Uterus (tissue), 2 donors: ENCODE results near the gene PRKG2.

Experiments
- POLR2A ChIP-seq, 2 donors: fragments of 450-650 bp; IDR thresholded peaks; one replicate each; pipeline ENCODE4 v1.6.1; 2016; ENCODE audit warnings: antibody characterized with exemption in 2 of 2, mild to moderate bottlenecking in 1 of 2, moderate library complexity in 1 of 2
- TF ChIP-seq, protein P1 (sequence below), 4 experiments: fragments of 200-600 bp in 2 of 4; fragments of 450-650 bp in 2 of 4; sonication (generic) in 2 of 4; IDR thresholded peaks; one replicate each; pipeline ENCODE4 v1.5.1; 2016 to 2019; ENCODE audit warnings: antibody characterized with exemption in 4 of 4, mild to moderate bottlenecking in 2 of 4, moderate library complexity in 1 of 4

DNA sequence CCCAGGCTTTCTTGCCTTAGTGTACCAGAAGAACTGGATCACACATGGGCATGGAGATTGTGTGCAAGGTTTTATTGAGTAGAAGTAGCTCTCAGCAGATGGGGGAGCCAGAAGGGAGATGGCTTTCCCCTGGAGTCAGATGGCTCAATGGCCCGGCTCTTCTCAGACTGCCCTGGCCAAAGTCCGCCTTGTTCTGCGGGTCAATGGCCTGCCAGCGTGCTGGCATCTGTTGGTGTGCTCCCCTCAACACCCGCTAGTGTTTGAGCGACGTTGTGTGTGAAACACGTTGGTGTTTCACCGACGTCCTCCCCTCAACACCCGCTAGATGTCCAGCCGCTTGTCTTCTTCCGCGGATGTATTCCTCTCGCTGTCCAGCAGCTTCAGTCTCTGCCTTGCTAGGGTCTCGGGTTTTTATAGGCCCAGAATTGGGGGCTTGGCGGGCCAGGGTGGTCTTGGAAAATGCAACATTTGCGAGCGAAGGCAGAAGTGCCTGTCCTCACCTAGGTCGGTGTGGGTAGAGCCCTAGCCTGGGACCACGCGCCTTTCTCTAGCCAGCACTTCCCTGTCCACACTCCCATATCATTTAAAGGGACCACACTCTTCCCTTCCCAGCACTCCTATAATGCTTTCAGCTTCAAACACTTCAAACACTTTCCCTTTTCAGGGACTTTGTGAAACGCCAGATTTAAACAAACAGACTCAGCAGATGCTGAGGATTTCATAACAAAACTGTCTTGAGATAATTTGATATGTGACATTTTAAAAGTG, 21.1 kb upstream of the PRKG2 start:
- TF ChIP-seq, protein P1, sequence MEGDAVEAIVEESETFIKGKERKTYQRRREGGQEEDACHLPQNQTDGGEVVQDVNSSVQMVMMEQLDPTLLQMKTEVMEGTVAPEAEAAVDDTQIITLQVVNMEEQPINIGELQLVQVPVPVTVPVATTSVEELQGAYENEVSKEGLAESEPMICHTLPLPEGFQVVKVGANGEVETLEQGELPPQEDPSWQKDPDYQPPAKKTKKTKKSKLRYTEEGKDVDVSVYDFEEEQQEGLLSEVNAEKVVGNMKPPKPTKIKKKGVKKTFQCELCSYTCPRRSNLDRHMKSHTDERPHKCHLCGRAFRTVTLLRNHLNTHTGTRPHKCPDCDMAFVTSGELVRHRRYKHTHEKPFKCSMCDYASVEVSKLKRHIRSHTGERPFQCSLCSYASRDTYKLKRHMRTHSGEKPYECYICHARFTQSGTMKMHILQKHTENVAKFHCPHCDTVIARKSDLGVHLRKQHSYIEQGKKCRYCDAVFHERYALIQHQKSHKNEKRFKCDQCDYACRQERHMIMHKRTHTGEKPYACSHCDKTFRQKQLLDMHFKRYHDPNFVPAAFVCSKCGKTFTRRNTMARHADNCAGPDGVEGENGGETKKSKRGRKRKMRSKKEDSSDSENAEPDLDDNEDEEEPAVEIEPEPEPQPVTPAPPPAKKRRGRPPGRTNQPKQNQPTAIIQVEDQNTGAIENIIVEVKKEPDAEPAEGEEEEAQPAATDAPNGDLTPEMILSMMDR (IDR thresholded peaks at IDR 0.05): no peak
- no peak for TF ChIP-seq POLR2A (IDR thresholded peaks at IDR 0.05)
